ENCODE results near the gene NUMBL.

NUMBL gene

DNA sequence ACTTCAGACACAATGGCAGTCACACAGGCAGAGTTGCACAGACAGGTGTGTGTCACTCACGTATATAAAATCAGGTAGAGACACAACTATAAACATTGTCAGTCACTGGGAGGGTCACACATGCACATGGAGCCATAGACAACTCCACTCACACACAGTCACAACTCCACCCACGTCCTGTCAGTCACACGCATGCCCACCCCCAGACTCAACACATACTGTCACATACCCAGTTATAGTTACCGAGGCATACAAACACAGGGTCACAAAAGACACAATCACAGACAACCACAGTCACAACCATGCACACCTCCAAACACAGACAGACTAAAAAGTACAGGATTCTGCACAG lies 1.5 kb downstream of the NUMBL start:
- DNase-seq, result no peak

DNA sequence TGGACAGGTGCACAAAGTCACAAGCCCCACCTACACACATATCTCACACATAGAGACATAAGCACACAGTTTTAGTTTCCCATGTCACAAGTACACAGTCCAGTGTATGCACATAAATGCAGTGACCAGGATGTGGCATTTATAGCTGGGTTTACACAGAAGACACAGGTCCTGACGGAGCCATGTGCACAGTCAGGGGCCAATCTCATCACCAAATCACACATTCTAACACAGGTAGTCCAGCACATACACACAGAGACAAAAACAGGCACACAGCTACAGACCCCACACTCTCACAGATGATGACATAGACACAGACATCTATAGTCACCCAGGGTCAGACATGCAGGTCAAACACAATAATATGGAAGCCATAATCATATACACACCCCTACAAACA lies 2.1 kb downstream of the NUMBL start:
- DNase-seq, result no peak

DNA sequence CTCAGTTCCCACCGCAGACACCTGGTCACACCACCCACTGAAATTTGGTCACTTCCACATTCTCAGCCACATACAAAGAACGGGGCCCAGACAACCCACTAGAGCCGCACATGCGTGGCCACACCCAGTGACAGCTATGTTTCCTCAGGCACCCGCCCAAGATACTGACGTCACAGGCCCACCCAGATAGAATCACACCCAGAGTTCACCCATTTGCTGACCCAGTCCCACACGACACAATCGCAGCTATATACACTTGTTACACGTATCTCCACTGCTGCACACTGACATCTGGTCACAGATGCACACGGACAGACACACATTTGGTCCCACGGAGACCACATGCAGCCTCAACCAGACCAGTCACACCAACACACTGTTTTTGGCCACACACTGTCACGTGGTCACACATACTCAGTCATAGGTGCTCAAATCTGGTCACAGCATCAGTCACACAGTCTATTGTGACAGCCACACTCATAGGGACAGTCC lies 2.9 kb downstream of the NUMBL start:
- no peak for DNase-seq

DNA sequence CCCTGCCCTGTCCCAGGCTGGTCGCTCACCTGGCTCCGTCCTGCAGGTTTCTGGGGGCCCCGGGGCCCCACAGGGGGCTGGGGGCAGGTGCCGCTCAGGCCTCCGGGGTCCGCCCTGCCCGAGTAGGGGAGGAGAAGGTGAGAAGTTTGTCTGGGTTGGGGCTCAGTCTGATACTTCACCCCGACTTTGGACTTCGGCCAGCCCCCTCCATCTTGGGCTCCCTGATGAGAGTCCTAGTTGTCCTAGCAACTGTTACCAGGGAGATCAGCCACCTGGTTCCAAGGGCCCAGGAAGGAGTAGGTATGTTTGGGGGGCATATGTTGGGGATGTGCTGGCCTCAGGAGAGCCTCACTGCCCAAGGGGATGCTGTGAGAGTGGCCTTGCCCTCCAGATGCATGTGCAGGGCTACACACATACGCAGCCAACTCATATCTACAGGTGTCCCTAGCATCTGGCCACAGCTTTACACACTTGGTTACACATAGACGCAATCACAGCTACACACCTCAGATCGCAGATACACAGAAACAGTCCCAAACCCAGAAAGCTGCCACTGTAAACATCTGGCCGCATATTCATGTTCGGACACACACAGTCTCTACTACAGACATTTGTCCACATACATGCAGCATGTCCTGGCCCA lies 3.4 kb downstream of the NUMBL start:
- DNase-seq, result no peak

DNA sequence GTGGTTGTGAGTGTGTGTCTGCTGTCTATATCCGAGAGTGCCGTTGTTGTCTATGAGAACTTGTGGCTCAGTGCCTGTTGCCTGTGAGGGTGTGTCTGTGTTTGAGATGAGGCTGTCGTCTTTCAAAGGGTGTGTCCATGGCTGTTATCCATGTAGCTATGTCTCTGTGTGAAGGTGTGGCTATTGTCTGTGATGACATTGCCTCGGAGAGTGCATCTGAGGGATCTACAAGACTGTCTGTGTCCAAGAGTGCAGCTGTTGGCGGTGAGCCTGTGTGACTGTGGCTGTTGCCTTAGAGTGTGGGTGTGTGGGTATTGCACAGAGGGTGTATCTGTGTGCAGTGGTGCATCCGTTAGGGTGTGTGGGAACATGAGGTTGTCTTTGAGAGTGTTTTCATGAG lies 4.9 kb downstream of the NUMBL start:
- DNase-seq, result no peak

DNA sequence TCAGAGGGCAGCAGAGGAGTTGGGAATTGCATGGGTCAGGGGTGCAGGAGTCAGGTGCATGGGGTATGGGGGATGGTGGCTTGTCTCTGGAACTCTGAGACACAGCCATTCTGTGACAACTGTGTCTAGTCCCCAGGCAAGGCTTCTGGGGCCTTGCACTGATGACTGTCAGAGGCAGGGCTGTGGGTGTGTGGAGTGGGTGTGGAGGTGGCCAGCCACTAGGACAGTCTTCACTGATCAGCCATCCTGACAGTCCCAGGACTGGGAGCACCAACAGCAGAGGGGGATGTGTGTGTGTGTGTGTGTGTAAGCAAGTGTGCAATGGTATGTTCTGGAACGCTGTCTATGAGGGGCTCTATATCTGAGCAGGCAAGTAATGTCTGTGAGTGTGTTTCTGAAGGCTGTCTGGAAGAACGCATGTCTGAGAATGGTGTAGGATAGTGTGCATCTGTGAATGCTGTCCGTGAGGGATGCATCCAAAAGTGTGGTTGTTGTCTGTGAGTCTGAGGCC lies 5.4 kb downstream of the NUMBL start:
- no peak for DNase-seq

DNA sequence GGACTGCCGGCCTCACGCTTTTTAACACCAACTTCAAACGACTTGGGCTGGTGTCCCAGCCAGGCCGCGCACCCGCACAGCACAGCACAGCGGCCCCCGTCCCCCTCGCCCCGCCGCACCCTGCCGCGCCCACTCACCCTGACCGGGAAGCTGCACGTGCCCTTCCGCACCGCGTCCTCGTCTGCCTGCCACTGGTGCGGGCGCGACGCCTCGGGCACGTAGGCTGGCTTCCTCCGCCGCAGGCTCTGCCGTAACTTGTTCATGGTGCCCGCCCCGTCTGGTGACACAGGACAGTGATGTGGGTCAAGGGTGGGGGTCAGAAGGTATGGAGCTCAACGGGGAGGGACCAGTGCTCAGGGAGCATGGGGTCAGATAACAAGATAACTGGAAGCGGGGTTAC lies 6.2 kb downstream of the NUMBL start:
- DNase-seq, result no peak

DNA sequence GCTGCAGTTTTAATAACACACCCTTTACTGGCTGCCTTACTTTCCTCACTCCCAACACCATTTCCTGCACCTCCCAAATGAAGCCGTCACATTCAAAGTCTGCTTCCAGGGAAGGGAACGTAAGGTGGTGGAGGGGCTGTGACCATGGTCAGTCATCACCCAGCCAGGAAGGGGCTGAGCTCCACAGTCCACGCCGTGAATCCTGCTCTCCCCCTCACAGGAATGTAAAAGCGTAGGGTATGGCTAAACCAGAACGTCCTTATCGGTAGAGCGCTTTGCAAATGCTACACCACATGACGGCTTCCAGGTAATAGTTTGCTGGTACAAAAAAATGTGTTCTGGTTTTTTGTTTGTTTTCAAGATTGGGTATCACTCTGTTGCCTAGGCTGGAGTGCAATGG lies 7.0 kb downstream of the NUMBL start:
- no peak for DNase-seq

DNA sequence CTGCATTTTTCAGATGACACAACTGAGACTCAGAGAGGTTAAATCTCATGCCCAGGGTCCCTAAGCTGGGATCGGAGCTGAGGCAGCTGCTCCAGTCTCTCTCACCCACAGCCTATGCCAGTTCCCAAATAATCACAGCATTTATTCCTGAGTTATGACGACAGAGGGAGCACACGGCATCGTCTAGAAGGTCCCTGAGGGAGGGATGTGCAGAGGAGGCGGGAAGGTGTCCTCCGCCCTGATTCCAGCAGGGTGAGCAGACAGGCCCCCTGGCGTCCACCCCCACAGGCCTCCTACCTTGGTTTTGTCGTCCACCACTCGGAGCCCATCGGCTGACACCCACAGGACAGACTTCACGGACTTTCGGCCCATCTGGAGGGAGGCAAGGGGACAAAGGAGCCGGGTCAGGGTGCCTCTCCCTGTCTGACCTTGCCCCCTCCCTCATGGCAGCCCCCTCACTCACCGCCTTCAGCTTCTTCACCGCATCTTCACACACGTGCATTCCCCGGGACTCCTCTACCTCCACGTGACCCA lies 8.0 kb downstream of the NUMBL start:
- DNase-seq, result no peak

DNA sequence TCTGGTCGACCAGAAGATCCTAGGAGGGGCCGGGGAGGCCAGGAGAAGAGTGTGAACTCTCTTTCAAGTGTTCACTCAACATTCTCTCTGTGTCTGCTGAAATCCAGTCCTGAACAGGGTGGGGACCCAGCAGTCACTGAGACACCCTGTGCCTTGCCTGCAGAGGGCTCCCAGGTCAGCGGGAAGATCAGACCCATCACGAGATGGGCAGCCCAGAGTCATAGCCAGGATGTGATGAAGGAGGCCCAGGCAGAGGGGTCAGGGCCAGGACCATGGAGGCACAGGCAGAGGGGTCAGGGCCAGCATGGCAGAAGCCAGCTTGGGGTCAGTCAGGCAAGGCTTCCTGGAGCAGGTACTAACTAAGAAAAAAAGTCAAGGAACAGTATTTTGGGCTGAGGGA lies 9.4 kb downstream of the NUMBL start:
- DNase-seq, result no peak

DNA sequence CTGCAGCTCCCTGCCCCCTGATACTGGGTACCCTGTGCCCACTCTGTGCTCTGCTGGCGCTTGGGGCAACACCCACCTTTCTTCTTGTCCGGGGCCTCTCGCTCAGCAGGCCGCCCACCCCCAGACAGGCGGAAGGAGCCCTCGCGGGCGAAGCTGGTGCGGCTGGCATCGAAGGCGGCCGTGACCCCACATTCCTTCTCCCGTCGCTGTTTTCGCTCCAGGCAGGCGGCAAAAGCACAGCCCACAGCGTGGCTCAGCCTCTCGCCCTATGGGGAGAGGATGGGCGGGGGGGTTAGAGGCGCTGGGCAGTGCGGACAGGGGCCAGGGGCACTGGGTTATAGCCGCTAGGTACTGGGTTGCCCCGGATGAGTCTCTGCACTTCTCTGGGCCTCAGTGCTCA lies 13.3 kb downstream of the NUMBL start:
- no peak for DNase-seq

DNA sequence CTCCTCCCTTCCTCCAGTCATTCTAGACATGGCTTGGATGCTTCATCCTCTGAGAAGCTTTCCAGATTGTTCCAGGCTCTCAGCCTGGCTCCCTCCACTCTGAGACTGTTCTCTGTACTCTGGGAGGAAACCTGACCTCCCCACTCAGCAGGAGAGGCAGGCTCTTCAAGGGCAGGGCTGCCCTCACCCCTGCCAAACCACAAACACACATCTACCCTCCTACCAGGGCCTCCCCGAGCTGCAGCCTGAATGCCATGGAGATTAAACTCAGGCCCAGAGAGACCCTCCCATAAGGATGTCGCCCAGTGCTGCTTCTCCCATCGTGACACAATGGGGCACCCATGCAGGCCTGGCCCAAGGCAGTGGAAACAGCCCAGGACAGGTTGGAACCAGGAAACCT lies 16.2 kb downstream of the NUMBL start:
- DNase-seq, result no peak

DNA sequence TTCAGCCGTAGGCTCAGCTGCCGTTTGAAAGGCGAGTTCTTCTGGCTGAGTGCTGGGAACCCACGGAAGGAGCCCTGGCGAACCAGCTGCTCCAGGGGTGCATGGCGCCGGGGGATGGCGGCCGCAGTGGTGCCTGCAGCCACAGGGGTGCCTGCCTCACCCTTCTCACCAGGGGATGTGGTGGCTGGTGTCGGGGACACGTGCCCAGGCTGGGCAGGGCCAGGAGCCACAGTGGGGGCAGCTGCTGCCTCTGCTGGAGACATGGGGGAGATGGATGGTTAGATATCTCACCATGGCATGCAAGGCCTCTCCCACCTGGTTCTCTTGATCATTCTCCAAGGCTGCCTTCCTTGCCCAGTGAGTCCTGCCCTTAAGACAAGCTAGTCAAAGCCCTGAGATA lies 17.1 kb downstream of the NUMBL start:
- DNase-seq, result no peak

DNA sequence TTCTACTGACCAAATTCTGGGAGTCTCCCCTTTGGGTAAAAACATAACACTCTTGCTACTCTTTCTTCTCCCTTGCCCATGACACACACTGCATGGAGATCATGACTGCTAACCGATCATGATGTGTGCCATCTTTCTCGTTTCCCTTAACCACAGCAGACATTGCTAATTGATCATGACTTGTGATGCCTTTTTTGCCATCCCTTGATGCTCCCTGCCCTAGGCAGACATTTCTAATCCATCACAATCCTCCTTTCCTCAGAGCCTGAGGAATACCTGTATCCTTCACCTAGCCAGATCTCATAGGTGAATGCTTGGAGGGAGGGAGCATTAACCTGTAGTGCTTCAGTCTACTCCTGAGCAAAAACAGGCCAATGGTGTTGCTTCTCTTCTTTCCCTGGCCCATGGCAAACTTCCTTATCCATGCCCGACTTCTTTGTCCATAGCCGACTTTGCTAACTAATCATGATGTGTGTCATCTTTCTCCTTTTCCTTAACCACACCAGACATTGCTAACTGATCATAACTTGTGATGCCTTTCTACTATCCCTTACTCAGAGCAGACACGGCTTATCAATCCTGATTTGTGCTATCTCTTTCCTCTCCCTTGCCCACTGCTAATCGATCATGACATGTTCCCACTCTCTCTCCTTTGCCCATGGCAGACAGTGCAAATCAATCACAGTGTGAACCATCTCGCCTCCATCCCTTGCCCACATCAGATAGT lies 17.7 kb downstream of the NUMBL start:
- DNase-seq, result no peak

DNA sequence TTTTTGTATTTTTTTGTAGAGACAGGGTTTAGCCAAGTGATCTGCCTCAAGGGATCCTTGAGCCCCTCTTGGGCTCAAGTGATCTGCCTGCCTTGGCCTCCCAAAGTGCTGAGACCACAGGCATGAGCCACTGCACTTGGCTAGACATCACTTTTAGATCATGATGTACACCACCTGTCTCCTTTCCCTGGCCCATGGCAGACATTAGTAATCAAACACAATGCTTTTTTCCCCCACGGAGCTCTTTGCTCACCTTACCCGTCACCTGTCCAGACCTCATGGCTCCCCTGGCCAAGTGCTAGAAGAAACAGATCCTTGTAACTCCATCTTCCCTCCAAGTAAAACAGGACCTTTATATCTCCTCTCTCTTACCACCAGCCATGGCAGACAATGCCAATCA lies 18.4 kb downstream of the NUMBL start:
- DNase-seq, result no peak

DNA sequence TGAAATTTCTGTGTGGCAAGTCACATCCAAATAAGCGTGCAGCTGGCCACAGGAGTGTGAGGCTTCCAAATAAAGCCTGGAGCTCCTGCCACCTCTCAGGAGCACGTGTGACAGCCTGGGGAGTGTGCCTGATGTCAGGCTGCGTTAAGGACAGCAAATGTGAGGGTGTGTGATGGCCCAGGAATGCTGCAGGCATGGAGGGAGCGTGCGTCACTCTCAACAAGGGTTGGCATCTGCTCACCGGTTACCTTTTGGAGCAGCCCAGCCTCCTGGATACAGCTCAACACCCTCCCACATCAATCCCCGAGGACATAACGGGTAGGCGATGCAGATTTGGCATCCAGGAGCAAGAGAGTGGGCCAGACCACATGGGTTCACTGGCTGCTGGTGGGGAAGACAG lies 19.0 kb downstream of the NUMBL start:
- no peak for DNase-seq

DNA sequence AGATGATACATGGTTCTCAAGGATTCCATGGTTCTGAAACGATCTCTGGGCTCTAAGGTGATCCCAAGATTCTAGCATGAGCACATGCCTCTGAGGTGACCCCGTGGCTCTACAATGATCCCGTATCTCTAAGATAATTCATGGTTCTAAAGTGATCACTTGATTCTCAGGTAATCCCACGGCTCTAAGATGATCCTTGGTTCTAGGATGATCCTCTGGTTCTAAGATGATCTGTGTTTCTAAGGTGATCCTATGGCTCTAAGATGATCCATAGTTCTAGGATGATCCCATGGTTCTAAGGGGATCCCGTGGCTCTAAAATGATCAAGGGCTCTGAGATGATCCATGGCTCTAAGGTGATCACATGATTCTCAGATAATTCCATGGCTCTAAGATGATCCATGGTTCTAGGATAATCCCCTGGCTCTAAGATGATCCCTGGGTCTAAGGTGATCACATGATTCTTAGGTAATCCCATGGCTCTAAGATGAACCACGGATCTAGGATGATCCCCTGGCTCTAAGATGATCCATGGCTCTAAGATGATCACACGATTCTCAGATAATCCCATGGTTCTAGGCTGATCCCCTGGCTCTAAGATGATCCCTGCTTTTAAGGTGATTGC lies 21.3 kb downstream of the NUMBL start:
- DNase-seq, result no peak

DNA sequence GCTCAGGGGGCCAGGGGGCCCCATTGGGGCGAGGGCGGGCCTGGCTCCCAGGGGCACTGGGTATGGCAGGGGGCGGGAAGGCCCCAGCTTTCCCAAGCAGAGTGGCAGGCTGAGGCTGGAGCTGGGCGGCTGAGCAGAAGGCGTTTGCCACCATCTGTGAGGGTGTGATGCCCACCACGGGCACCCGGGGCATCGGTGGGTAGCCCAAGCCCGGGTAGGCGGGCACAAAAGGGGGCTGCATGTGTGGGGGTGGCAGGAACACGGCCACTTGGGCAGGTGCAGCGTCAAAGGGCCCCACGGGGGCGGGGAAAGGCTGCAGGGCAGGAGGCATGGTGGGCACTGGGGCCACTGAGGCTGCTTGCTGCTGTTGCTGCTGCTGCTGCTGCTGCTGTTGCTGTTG lies 22.8 kb downstream of the NUMBL start:
- DNase-seq, result no peak

DNA sequence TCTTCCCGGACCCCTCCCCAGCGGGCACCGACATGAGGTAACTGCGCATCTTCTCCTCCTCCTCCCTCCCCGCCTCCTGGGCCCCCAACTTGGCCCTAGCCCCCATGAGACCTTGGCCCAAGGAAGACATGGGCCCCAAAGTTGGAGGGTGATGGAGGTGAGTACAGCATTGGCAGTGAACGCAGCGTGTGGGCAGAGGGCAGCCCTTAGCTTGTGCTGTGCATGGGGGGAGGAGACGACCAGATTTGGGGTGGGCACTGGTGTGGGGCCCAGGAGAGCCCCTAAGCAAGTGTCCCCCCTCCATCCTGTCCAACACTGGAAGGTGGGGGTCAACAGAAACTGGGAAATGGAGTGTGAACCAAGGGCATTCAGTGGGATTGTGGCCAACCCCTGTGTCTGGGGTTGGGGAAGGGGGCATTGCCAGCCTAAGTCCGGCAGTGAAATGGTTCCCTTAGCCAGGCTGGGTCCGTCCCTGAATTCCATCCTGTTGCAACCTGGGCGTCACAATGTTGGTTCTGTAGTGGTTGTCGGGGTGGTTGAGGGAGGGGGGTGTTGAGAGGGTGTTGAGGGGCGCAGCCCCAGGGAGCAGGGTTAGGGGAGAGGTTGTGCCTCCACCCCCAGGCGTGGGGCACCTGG lies 23.5 kb downstream of the NUMBL start:
- DNase-seq, result no peak

DNA sequence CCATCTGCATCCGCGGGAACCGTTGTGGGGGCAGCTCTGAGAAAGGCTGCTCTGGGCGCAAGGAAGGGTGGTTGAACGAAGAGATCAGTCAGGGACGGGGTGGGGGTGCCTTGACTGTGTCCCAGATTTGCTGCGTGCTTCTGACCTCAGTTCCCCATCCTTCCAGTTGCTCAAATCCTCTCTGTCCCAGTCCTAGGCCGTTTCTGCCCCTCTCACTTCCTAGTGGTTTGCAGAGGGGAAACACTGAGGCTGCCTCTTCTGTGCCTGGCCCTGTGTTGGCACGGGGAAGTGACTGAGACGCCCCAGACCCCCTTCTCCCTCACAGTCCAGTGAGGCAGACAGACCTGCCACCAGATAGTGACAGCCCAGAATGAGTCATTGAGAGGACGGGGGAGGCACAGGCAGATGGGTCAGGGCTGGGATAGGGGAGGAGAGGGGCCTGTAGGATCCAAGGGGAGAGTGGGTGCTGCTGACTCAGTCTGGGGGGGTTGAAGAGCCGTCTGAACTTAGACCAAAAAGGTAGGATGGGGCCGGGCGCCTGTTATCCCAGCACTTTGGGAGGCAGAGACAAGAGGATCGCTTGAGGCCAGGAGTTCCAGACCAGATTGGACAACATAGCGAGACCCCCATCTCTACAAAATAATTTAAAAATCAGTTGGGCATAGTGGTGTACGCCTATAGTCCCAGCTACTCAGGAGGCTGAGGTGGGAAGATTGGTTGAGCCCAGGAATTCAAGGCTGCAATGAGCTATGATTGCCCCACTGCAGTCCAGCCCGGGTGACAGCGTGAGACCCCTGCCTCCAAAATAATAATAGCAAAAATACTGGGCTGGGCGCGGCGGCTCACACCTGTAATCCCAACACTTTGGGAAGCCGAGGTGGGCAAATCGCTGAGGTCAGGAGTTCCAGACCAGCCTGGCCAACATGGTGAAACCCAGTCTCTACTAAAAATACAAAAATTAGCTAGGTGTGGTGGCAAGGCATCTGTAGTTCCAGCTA lies 26.5 kb downstream of the NUMBL start:
- DNase-seq, result peak; percentile 20

DNA sequence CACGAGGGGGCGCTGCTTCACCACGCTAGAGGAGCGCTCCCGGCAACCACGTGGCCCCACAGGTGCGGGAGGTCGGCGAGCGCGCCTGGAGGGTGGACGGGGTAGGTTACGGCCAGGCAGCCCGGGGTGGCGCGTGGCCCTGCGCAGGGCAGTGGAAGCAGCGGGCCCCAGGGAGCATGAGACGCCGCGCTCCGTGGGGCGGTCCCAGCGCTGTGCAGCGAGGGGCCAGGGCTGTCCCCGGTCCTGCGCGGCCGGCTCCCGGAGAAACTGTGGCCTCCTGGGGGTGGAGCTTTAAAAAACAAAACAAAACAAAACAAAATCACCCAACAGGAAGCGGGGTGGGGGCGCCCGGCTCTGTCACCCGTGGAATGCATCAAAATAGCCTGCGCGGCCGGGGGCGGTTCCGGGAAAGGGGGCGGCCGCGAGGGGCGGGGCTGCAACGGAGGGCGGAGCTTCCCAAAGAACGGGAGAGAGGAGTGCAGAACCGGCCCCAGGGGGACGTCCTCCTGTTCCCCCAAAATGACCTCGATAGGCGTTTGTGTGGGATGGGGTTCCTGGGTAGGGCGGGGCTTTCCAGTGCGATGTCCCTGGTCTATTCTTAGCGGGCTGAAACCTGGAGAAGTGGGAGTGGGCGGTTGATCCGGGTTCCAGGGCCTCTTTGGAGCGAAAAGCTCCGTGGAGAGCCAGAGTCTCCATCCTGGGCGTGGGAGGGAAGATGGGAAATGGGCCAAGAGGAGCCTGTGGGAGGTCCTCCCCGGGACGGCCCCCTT lies 27.3 kb downstream of the NUMBL start:
- DNase-seq, result peak; percentile 93
